Measurements from ENCODE around the gene OGFR. TPM values are rescaled to one million over a fixed set of nuclear protein-coding genes. Genes with fewer than 3 reads are reported as not detected.

OGFR gene
- total and polyA plus RNA-seq, 2 experiments from 2014 or later: 9.6 to 50.6 TPM

- H3K4me1 ChIP-seq (ENCODE audit: insufficient read depth): no peaks in the 10 kb centered on the region; the same call in 1 of the 2 replicates
- H3K4me2 ChIP-seq: no peak overlapping the region
- H4K20me1 ChIP-seq (replicated peaks; ENCODE audit: insufficient read depth): no peaks in the 10 kb centered on the region
- no peak for TF ChIP-seq NANOG (IDR thresholded peaks at IDR 0.05; ENCODE audit: borderline replicate concordance)
- no peak for TF ChIP-seq POLR2AphosphoS5 (IDR thresholded peaks at IDR 0.05; ENCODE audit: low read depth)
- no peak for TF ChIP-seq JUNB (IDR thresholded peaks at IDR 0.05; ENCODE audit: unreplicated experiment)
- no peak for TF ChIP-seq EZH2 (IDR thresholded peaks at IDR 0.05; ENCODE audit: low read depth, unreplicated experiment)
- TF ChIP-seq EZH2phosphoT487 (IDR thresholded peaks at IDR 0.05; ENCODE audit: unreplicated experiment): no peak
- TF ChIP-seq REST (IDR thresholded peaks at IDR 0.05; ENCODE audit: unreplicated experiment): no peak
- TF ChIP-seq ZNF331 (CRISPR knock-in tag; IDR thresholded peaks at IDR 0.05; ENCODE audit: low read depth): no peak
- TF ChIP-seq ZNF114 (CRISPR knock-in tag; IDR thresholded peaks at IDR 0.05): no peak
- no peak for TF ChIP-seq ETS1 (IDR thresholded peaks at IDR 0.05)
- no peak for TF ChIP-seq ZNF462 (CRISPR knock-in tag; IDR thresholded peaks at IDR 0.05)
- no peak for TF ChIP-seq CTCF (conservative IDR thresholded peaks at IDR 0.05; ENCODE audit: low read depth in 2 of 2)
- TF ChIP-seq CREB1 (CRISPR knock-in tag; IDR thresholded peaks at IDR 0.05; ENCODE audit: low read depth): no peak
- TF ChIP-seq STAT1 (IDR thresholded peaks at IDR 0.05; ENCODE audit: unreplicated experiment): no peak
- no peak overlapping the region for H3K27ac Mint-ChIP-seq
- no peak overlapping the region for H3K4me3 ChIP-seq
- H3F3A ChIP-seq (replicated peaks; ENCODE audit: low read depth): 0 out of 2 replicates have a peak, but pooled peaks cover 2% of the 10 kb centered on the region
- no peak for DNase-seq (ENCODE audit: low spot score)
- no peak for ATAC-seq
- no peaks in the 10 kb centered on the region for H3K9me3 Mint-ChIP-seq
- no peaks in the 10 kb centered on the region for H3K9me2 ChIP-seq (ENCODE audit: insufficient read depth)
- peaks cover 6% of the 10 kb centered on the region for H3K27me3 Mint-ChIP-seq (ENCODE audit: insufficient read depth, low read depth, poor library complexity)
- no peak overlapping the region for H3K27ac ChIP-seq (ENCODE audit: low read depth)
- H2AFZ ChIP-seq: no peak overlapping the region
- H3K36me3 ChIP-seq (ENCODE audit: insufficient read depth): no peaks in the 10 kb centered on the region
- no peak overlapping the region for H3K4me3 Mint-ChIP-seq
- no peaks in the 10 kb centered on the region for H3K79me2 ChIP-seq (replicated peaks; ENCODE audit: insufficient read depth)
- no peaks in the 10 kb centered on the region for H3K27me3 ChIP-seq (ENCODE audit: insufficient read depth)
- H3K4me1 Mint-ChIP-seq: peaks cover 16% of the 10 kb centered on the region
- H3K36me3 Mint-ChIP-seq (ENCODE audit: low read depth): no peaks in the 10 kb centered on the region
Observed at GRCh38 chr20:62768234-62768546, 36.4 kb upstream of the OGFR start.

Data from GM23338 (cell line).